ENCODE measurements around the gene MYL12A.

DNA sequence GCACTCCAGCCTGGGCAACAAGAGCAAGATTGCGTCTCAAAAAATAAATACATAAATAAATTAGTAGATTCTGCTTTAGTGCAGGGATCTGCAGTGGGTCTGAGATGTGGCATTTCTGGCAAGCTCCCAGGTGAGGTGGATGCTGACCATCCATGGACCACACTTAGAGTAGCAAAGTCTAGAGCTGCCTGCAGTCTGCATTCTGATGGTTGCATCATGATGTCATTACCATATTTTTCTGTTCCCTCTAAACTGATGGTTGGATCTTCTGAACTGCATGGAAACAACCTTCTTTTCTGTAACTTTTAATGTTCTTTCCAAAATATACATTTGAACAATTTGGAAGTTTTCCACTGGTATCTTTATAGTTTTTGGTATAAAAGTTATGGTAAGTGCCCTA lies 57.2 kb downstream of the MYL12A start:
- TF ChIP-seq, protein P1, sequence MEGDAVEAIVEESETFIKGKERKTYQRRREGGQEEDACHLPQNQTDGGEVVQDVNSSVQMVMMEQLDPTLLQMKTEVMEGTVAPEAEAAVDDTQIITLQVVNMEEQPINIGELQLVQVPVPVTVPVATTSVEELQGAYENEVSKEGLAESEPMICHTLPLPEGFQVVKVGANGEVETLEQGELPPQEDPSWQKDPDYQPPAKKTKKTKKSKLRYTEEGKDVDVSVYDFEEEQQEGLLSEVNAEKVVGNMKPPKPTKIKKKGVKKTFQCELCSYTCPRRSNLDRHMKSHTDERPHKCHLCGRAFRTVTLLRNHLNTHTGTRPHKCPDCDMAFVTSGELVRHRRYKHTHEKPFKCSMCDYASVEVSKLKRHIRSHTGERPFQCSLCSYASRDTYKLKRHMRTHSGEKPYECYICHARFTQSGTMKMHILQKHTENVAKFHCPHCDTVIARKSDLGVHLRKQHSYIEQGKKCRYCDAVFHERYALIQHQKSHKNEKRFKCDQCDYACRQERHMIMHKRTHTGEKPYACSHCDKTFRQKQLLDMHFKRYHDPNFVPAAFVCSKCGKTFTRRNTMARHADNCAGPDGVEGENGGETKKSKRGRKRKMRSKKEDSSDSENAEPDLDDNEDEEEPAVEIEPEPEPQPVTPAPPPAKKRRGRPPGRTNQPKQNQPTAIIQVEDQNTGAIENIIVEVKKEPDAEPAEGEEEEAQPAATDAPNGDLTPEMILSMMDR (IDR thresholded peaks at IDR 0.05; ENCODE audit: borderline replicate concordance, extremely low read depth, low read length, poor library complexity, severe bottlenecking) = no peak
- no peak for TF ChIP-seq EZH2 (IDR thresholded peaks at IDR 0.05; ENCODE audit: borderline replicate concordance, low read depth, low read length, severe bottlenecking)
